Measurements from ENCODE around the gene BICD2.
"Not testable (repeated sequence)": the region's sequence is repeated elsewhere in the genome, so short reads cannot be mapped to it uniquely, and the experiment has no call there.

Gene BICD2

DNA sequence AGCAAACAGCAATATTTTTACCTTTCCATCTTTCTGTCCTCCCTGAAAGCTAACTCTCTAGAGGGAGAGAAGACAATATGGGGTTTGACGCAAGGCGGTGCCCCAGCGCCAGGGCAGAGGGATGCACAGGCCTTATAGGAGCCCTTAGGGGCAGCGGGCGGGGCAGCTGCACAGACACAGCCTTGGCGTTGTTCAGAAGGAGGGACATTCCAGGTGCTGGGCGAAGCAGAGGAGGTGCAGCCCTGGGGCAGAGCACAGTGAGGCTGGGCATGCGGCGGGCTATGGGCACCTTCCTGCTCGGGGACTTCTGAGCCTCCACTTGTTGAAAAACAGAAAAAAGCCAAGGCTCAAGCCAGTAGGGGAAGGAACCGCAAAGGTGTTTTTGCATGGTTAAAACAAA lies 33.7 kb upstream of the BICD2 start:
- TF ChIP-seq, protein P1, sequence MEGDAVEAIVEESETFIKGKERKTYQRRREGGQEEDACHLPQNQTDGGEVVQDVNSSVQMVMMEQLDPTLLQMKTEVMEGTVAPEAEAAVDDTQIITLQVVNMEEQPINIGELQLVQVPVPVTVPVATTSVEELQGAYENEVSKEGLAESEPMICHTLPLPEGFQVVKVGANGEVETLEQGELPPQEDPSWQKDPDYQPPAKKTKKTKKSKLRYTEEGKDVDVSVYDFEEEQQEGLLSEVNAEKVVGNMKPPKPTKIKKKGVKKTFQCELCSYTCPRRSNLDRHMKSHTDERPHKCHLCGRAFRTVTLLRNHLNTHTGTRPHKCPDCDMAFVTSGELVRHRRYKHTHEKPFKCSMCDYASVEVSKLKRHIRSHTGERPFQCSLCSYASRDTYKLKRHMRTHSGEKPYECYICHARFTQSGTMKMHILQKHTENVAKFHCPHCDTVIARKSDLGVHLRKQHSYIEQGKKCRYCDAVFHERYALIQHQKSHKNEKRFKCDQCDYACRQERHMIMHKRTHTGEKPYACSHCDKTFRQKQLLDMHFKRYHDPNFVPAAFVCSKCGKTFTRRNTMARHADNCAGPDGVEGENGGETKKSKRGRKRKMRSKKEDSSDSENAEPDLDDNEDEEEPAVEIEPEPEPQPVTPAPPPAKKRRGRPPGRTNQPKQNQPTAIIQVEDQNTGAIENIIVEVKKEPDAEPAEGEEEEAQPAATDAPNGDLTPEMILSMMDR (IDR thresholded peaks at IDR 0.05; ENCODE audit: borderline replicate concordance, insufficient read depth, low read depth, low read length), result no peak
- H3K4me3 ChIP-seq (ENCODE audit: low read depth, low read length), result no peak overlapping the region

DNA sequence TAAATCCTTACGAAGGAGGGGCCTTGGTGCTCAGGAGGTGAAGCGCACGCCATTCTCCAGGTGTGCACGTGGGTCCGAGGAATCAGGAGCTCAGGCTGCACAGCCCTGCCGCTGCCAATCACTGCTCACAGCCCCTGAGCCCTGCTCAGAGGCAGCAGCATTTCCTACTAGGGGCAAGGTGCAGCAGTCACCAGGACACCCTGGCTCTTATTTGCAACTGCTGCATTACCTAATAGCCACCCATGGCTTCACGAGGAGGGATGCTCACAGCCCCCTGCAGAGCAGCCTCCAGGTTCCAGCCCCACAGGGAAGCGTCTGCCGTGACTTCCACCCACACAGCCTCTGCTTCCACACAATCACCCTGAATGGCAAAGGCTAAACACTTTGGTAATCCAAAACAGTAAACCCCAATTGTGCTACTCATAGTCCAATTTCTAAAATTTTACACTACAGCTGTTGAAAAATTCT lies 31.7 kb upstream of the BICD2 start:
- not testable (repeated sequence) for H3K4me3 ChIP-seq (ENCODE audit: low read depth, low read length)

DNA sequence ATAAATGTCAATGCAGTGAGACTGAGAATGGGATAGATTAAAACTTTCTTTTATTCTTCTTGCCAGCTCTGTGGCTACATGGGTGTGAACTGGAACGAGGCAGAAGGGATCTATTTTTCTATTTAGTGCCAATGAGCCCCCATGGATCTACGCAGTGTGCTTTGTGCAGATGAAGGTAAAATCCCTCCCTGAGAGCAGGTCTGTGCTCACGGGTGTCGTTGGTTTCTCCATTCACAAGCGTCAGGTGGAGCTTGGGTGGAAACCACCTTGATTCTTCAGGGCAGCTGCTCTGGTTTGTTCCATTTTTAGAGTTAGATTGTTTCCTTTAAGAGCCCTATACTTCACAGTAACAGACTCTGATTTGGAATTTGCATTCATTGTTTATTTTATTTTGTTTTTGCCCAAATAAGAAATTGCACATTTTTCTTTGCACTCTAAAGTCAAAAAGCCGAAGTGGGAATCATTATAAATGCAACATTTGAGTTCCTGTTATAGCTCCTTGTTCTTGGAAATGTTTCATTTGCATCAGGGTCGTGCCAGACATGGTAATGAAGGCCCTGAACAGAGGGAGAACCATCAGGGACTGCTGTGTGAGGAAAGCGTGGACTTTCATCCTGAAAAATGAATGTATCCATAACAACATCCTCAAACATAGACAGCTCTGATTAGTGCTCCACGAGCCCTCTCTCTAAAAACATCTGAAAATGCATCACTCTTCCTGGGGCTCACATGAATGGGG lies 31.1 kb upstream of the BICD2 start:
- TF ChIP-seq, protein P1 (IDR thresholded peaks at IDR 0.05; ENCODE audit: borderline replicate concordance, insufficient read depth, low read depth, low read length), result no peak
- H3K4me3 ChIP-seq (ENCODE audit: low read depth, low read length), result no peak overlapping the region

DNA sequence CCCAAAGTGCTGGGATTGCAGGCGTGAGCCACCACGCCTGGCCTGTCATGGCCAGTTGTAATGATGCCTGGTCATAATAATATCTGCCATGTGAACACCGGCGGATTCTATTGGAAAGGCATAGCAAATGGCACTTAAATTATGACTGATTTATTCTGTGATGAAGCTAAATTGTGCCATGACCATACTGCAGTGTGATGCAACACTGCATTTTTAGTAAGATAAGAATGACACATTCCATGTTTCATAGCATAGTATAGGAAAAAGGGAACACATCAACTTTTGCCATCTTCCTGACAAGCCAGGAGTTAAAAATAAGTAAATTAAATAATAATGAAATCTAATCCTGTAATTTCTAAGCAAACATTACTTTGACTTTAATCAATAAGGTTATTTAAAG lies 30.4 kb upstream of the BICD2 start:
- TF ChIP-seq, protein P1 (IDR thresholded peaks at IDR 0.05; ENCODE audit: borderline replicate concordance, insufficient read depth, low read depth, low read length), result no peak

DNA sequence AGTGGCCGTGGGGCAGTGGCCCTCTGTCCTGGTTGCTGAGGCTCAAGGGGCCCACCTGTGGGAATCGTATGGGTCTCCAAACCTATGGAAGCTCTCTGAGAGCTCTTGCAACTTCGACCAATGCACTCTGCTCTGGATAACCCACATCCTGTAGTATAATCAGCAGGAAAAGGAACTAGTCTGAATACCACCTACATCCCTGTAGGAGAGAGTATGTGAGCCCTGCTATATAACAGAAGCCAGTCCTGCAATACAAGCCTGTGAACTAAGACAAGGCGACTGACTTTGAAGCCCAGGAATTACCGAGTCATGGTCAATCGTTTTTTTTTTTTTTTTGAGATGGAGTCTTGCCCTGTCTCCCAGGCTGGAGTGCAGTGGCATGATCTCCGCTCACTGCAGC lies 29.8 kb upstream of the BICD2 start:
- H3K4me3 ChIP-seq (ENCODE audit: low read depth, low read length), result no peak overlapping the region
- TF ChIP-seq, protein P1 (IDR thresholded peaks at IDR 0.05; ENCODE audit: borderline replicate concordance, insufficient read depth, low read depth, low read length), result no peak

More for the DNA sequence above, 30.4 kb upstream of the BICD2 start:
- H3K4me3 ChIP-seq (ENCODE audit: low read depth, low read length), result no peak overlapping the region

DNA sequence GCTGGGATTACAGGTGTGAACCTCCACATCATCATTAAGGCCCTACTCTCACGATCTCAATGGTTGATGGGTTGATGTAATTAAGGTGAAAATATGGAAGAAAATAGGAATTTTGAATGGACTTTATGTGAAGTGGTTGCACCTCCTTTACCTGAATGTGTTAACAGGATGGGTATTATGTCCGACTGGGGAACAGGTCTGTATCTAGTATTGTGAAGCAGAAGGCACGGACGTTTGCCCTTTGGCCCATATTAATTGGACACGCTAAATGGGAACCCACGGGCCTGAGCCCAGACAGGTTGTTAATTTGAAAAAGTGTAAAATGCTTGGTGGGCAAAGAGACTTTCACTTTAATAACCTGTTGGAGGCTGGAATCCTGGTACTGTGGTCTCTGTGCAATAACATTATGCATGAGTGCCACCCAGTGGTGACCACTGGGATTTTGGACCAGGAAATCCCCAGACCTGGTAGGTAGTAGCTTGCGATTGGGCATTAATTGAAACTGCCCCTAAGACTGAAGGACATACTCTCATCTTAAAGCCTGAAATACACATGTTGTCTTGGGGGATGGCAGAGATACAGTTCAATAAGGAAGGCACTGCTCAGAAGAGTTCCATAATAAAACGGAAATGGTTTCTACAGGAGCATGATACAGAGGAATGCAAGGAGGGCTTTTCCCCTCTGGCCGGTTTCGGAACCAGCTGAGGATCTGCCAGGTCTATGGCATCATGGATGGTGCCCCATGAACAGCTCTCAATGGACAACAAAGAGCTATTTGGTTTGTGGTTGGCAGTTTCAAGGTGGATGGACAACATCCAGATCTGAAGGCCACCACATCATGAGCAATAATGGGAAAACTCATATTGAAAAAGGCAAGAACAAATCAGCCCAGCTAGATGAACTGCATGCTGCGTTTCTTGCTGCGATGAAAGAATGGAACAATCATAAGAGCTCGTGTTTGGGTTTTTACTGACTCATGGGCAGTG lies 26.2 kb upstream of the BICD2 start:
- TF ChIP-seq, protein P1 (IDR thresholded peaks at IDR 0.05; ENCODE audit: borderline replicate concordance, insufficient read depth, low read depth, low read length), result peak; percentile 62
- no peak overlapping the region for H3K4me3 ChIP-seq (ENCODE audit: low read depth, low read length)

DNA sequence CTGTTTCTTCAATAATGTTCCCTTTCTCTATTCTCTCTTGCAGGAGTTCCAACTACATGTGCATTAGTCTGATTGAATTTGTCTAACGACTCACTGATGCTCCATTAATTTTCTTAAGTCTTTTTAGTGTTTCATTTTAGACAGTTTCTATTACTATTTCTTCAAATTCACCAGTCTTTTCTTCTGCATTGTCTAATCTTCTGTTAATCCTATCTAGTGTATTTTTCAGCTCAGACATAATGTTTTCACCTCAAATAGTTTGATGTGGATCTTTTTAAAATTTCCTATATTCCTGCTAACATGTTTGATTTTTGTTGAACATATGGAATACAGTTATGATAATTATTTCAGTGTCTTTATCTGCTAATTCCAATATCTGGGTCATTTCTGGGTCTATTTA lies 21.7 kb upstream of the BICD2 start:
- H3K4me3 ChIP-seq (ENCODE audit: low read depth, low read length), result no peak overlapping the region
- TF ChIP-seq, protein P1 (IDR thresholded peaks at IDR 0.05; ENCODE audit: borderline replicate concordance, insufficient read depth, low read depth, low read length), result no peak
